HepG2 (cell line): ENCODE results near the gene UBC. TPM values are rescaled to one million over a fixed set of nuclear protein-coding genes. Genes with fewer than 3 reads are reported as not detected.

ENCODE experiments used
- ESRRA ChIP-seq: sonication (generic); formaldehyde crosslinking; IDR thresholded peaks from 2 replicates; pipeline ENCODE4 v1.5.1; 2020; ENCODE audit warnings: mild to moderate bottlenecking, low read depth, missing genetic modification reagents
- FOXA1 ChIP-seq, 2 experiments: fragments of 450-650 bp in 1 of 2; sonication (generic) in 1 of 2; formaldehyde crosslinking in 1 of 2; IDR thresholded peaks; 2 replicates each; pipeline versions ENCODE4 v1.4.0 to v1.6.1; 2016 to 2020; ENCODE audit warnings: missing genetic modification reagents in 1 of 2
- HNF1A ChIP-seq, 2 experiments: sonication (generic) in 1 of 2; formaldehyde crosslinking in 1 of 2; IDR thresholded peaks; 2 replicates each; pipeline versions ENCODE4 v1.4.0 to v1.6.1; 2016 to 2020; ENCODE audit warnings: borderline replicate concordance in 1 of 2, low read depth in 1 of 2, mild to moderate bottlenecking in 1 of 2, missing genetic modification reagents in 1 of 2
- KDM5B ChIP-seq: sonication (generic); formaldehyde crosslinking; IDR thresholded peaks from 2 replicates; pipeline ENCODE4 v1.4.0; 2020; ENCODE audit warnings: missing genetic modification reagents, mild to moderate bottlenecking, borderline replicate concordance
- SAFB2 ChIP-seq: sonication (generic); formaldehyde crosslinking; IDR thresholded peaks from 2 replicates; pipeline ENCODE4 v1.5.1; 2020; ENCODE audit warnings: missing genetic modification reagents, low read depth, mild to moderate bottlenecking, borderline replicate concordance
- TAF15 ChIP-seq: fragments of 200-400 bp; formaldehyde crosslinking; IDR thresholded peaks from one replicate; pipeline ENCODE4 v1.6.1; 2018; ENCODE audit warnings: mild to moderate bottlenecking, low read depth, low read length; ENCODE audit not compliant: poor library complexity, severe bottlenecking
- TBL1XR1 ChIP-seq: fragments of 150-350 bp; IDR thresholded peaks from 2 replicates; pipeline ENCODE4 v1.6.1; 2014; ENCODE audit warnings: borderline replicate concordance, low read length; ENCODE audit not compliant: partially characterized antibody
- ZNF230 ChIP-seq: sonication (generic); formaldehyde crosslinking; IDR thresholded peaks from 2 replicates; pipeline ENCODE4 v1.4.0; 2020; ENCODE audit warnings: mild to moderate bottlenecking, missing genetic modification reagents
- ZNF430 ChIP-seq: sonication (generic); formaldehyde crosslinking; IDR thresholded peaks from 2 replicates; pipeline ENCODE4 v1.9.0; 2021; ENCODE audit warnings: mild to moderate bottlenecking, missing genetic modification reagents
- ZNF580 ChIP-seq: IDR thresholded peaks from 2 replicates; pipeline ENCODE4 v1.6.1; 2016; ENCODE audit warnings: low read depth, borderline replicate concordance
- ZNF749 ChIP-seq: sonication (generic); formaldehyde crosslinking; IDR thresholded peaks from 2 replicates; pipeline ENCODE4 v1.8.0; 2022; ENCODE audit warnings: mild to moderate bottlenecking, missing genetic modification reagents, moderate library complexity, borderline replicate concordance
- ZNF800 ChIP-seq: sonication (generic); formaldehyde crosslinking; IDR thresholded peaks from 2 replicates; pipeline ENCODE4 v1.4.0; 2020; ENCODE audit warnings: missing genetic modification reagents
- ZNF83 ChIP-seq: sonication (generic); formaldehyde crosslinking; IDR thresholded peaks from 2 replicates; pipeline ENCODE4 v1.4.0; 2020; ENCODE audit warnings: missing genetic modification reagents, mild to moderate bottlenecking, borderline replicate concordance
- polyA plus RNA-seq, 8 experiments: library from polyadenylated mRNA; depleted of rRNA in 3 of 8; stranded (reverse) in 7 of 8; unstranded in 1 of 8; fragments of >200 nt; fragmentation: Illumina TruSeq in 4 of 8; extraction: Trizol in 4 of 8; gene quantifications; 2 replicates each; pipeline versions ENCODE4 v1.2.1 to v1.2.3, GENCODE V29; 2011 to 2016; ENCODE audit warnings: low read depth in 4 of 8, missing spikeins in 1 of 8, mixed read lengths in 1 of 8; ENCODE audit not compliant: insufficient read depth in 1 of 8
- total RNA-seq, 5 experiments: library from RNA; depleted of rRNA; stranded (reverse); fragments of >200 nt; fragmentation: Illumina TruSeq; extraction: Trizol; gene quantifications; 2 replicates each; pipeline ENCODE4 v1.2.3, GENCODE V29; 2016; ENCODE audit warnings: low read depth in 1 of 5
- TF ChIP-seq, protein P1 (sequence below): sonication (generic); formaldehyde crosslinking; IDR thresholded peaks from 2 replicates; pipeline ENCODE4 v1.4.0; 2020; ENCODE audit warnings: mild to moderate bottlenecking, missing genetic modification reagents, borderline replicate concordance

UBC gene
- total and polyA plus RNA-seq, 2 of the 13 experiments (the other 11 are each of a cell fraction or from before 2014, with no cell fraction given), result 805 to 1,432 TPM

- TF ChIP-seq, protein P1, sequence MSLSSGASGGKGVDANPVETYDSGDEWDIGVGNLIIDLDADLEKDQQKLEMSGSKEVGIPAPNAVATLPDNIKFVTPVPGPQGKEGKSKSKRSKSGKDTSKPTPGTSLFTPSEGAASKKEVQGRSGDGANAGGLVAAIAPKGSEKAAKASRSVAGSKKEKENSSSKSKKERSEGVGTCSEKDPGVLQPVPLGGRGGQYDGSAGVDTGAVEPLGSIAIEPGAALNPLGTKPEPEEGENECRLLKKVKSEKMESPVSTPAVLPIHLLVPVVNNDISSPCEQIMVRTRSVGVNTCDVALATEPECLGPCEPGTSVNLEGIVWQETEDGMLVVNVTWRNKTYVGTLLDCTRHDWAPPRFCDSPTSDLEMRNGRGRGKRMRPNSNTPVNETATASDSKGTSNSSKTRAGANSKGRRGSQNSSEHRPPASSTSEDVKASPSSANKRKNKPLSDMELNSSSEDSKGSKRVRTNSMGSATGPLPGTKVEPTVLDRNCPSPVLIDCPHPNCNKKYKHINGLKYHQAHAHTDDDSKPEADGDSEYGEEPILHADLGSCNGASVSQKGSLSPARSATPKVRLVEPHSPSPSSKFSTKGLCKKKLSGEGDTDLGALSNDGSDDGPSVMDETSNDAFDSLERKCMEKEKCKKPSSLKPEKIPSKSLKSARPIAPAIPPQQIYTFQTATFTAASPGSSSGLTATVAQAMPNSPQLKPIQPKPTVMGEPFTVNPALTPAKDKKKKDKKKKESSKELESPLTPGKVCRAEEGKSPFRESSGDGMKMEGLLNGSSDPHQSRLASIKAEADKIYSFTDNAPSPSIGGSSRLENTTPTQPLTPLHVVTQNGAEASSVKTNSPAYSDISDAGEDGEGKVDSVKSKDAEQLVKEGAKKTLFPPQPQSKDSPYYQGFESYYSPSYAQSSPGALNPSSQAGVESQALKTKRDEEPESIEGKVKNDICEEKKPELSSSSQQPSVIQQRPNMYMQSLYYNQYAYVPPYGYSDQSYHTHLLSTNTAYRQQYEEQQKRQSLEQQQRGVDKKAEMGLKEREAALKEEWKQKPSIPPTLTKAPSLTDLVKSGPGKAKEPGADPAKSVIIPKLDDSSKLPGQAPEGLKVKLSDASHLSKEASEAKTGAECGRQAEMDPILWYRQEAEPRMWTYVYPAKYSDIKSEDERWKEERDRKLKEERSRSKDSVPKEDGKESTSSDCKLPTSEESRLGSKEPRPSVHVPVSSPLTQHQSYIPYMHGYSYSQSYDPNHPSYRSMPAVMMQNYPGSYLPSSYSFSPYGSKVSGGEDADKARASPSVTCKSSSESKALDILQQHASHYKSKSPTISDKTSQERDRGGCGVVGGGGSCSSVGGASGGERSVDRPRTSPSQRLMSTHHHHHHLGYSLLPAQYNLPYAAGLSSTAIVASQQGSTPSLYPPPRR, result peak; percentile 52; the same call in 1 of the 2 replicates
- no peak for TF ChIP-seq FOXA1 (IDR thresholded peaks at IDR 0.05)
- TF ChIP-seq FOXA1 (CRISPR knock-in tag; IDR thresholded peaks at IDR 0.05), result no peak
- peak; percentile 89 for TF ChIP-seq ZNF430 (CRISPR knock-in tag)
- peak; percentile 88; the same call in 1 of the 2 replicates for TF ChIP-seq SAFB2 (CRISPR knock-in tag)
- TF ChIP-seq HNF1A (IDR thresholded peaks at IDR 0.05; ENCODE audit: low read depth), result no peak; the same call in 1 of the 2 replicates
- TF ChIP-seq HNF1A (CRISPR knock-in tag; IDR thresholded peaks at IDR 0.05; ENCODE audit: borderline replicate concordance), result 0 out of 2 replicates have a peak, but pooled peaks have one; percentile 81
- TF ChIP-seq TBL1XR1, result peak; percentile 71
- TF ChIP-seq KDM5B (CRISPR knock-in tag), result peak; percentile 89; the same call in 1 of the 2 replicates
- peak; percentile 82; the same call in 1 of the 2 replicates for TF ChIP-seq ESRRA (CRISPR knock-in tag)
- peak; percentile 20 for TF ChIP-seq TAF15
- TF ChIP-seq ZNF800 (CRISPR knock-in tag), result peak; percentile 62; the same call in 1 of the 2 replicates
- peak; percentile 85; the same call in 1 of the 2 replicates for TF ChIP-seq ZNF580 (CRISPR knock-in tag)
- TF ChIP-seq ZNF749 (CRISPR knock-in tag), result peak; percentile 42; the same call in 1 of the 2 replicates
- TF ChIP-seq ZNF83 (CRISPR knock-in tag), result peak; percentile 89
- TF ChIP-seq ZNF230, result peak; percentile 85; the same call in 1 of the 2 replicates
These were observed at the start of gene UBC (continued) for GRCh38 chr12:124914392-124915238.
